Left lung (tissue), 10 donors: ENCODE measurements around the gene CDC34. TPM values are rescaled to one million over a fixed set of nuclear protein-coding genes. Genes with fewer than 3 reads are reported as not detected.
"Not testable (repeated sequence)": the region's sequence is repeated elsewhere in the genome, so short reads cannot be mapped to it uniquely, and the experiment has no call there.

Source experiments
- ATAC-seq: fragments of 200-7000 bp; cut with Tn5 transposase; one replicate; pipeline ENCODE4 v1.9.1; 2020; ENCODE audit warnings: moderate library complexity
- DNase-seq, 4 donors: peaks; one replicate each; pipeline ENCODE4 v3.0.0-alpha.2; 2013 to 2020
- H3K27ac ChIP-seq, 2 donors: fragments of 200-600 bp; sonication (generic) in 1 of 2; one replicate each; pipeline versions ENCODE4 v1.5.0 to v1.8.0; 2020 to 2021
- H3K27me3 ChIP-seq, 2 donors: fragments of 200-600 bp; sonication (generic) in 1 of 2; one replicate each; pipeline versions ENCODE4 v1.5.0 to v1.8.0; 2020 to 2021
- H3K36me3 ChIP-seq, 2 donors: fragments of 200-600 bp; sonication (generic) in 1 of 2; one replicate each; pipeline versions ENCODE4 v1.5.0 to v1.8.0; 2020 to 2021
- H3K4me1 ChIP-seq, 2 donors: fragments of 200-600 bp; one replicate each; pipeline ENCODE4 v1.8.0; 2021
- H3K4me3 ChIP-seq, 2 donors: fragments of 200-600 bp; sonication (generic) in 1 of 2; one replicate each; pipeline versions ENCODE4 v1.5.0 to v1.8.0; 2020 to 2021; ENCODE audit warnings: mild to moderate bottlenecking in 1 of 2
- H3K9me3 ChIP-seq, 2 donors: fragments of 200-600 bp; sonication (generic) in 1 of 2; one replicate each; pipeline versions ENCODE4 v1.5.0 to v1.8.0; 2020 to 2021
- CTCF ChIP-seq, 2 donors: fragments of 200-600 bp; sonication (generic) in 1 of 2; IDR thresholded peaks; one replicate each; pipeline versions ENCODE4 v1.5.0 to v1.8.0; 2021; ENCODE audit warnings: antibody characterized with exemption in 2 of 2
- intact Hi-C, 2 donors: fragments of 100-400 bp; cut with DNase I; formaldehyde crosslinking; loops; one replicate each; pipeline versions ENCODE4 v1.11.2 to v1.14.2; 2022
- polyA plus RNA-seq, 6 donors: library from polyadenylated mRNA; unstranded; fragments of 120-200 nt; gene quantifications; one replicate each; pipeline ENCODE4 v1.2.1, GENCODE V29; 2013; ENCODE audit not compliant: insufficient read length in 6 of 6
- total RNA-seq, 2 donors: library from RNA; stranded (reverse); fragmentation: NEBNext Ultra II Directional; extraction: Animal tissue kit (Norgen Biotek cat#: 25700); gene quantifications; one replicate each; pipeline ENCODE4 v1.2.1, GENCODE V29; 2021
- donor health status: DM: no; HTN: yes; CAD: no.
- donor health status: DM: no; HTN: no; CAD: no.

The CDC34 gene
- total and polyA plus RNA-seq, 8 donors, result 42.7 to 62.3 (median 55.0) TPM

- peaks cover 0 to 56% of the 10 kb centered on the region in 2 donors for H3K36me3 ChIP-seq
- no peak for ATAC-seq
Observed at GRCh38 chr19:582497-583197, 51.1 kb downstream of the CDC34 start.

GRCh38 chr19:583198-583967 is 51.8 kb downstream of the CDC34 start:
- Histone ChIP-seq H3K4me3 (no peak overlapping the region), H3K4me1 (peaks cover 0 to 13% of the 10 kb centered on the region in 2 donors), H3K27me3 (peaks cover 7 to 42% of the 10 kb centered on the region in 2 donors), H3K27ac (no peak overlapping the region), H3K9me3 (no peaks in the 10 kb centered on the region), H3K36me3 (peaks cover 0 to 49% of the 10 kb centered on the region in 2 donors)
- intact Hi-C loops, result no loop called here
- TF ChIP-seq CTCF (IDR thresholded peaks at IDR 0.05), result no peak
- ATAC-seq, result no peak
- peak in 1 of 4 donors; percentile 62 for DNase-seq

More at GRCh38 chr19:582497-583197, 51.1 kb downstream of the CDC34 start:
- Histone ChIP-seq H3K27me3 (peaks cover 0 to 35% of the 10 kb centered on the region in 2 donors), H3K4me3 (no peak overlapping the region), H3K4me1 (peaks cover 0 to 9% of the 10 kb centered on the region in 2 donors), H3K27ac (no peak overlapping the region), H3K9me3 (no peaks in the 10 kb centered on the region)
- no peak for TF ChIP-seq CTCF (IDR thresholded peaks at IDR 0.05)
- peak in 1 of 4 donors; percentile 74 for DNase-seq
- intact Hi-C loops, result no loop called here

- ATAC-seq, result no peak
- H3K27ac ChIP-seq, result no peak overlapping the region
- H3K4me1 ChIP-seq, result peaks cover 0 to 15% of the 10 kb centered on the region in 2 donors
- H3K27me3 ChIP-seq, result peaks cover 12 to 47% of the 10 kb centered on the region in 2 donors
- no peak overlapping the region for H3K4me3 ChIP-seq
- H3K36me3 ChIP-seq, result peaks cover 0 to 46% of the 10 kb centered on the region in 2 donors
- no peak for TF ChIP-seq CTCF (IDR thresholded peaks at IDR 0.05)
- DNase-seq, result no peak
- intact Hi-C loops, result no loop called here
- no peaks in the 10 kb centered on the region for H3K9me3 ChIP-seq
Observed at GRCh38 chr19:583968-584239, 52.3 kb downstream of the CDC34 start.

GRCh38 chr19:584240-585001 is 52.9 kb downstream of the CDC34 start:
- no peak overlapping the region for H3K4me3 ChIP-seq
- peaks cover 0 to 20% of the 10 kb centered on the region in 2 donors for H3K4me1 ChIP-seq
- intact Hi-C loops, result no loop called here
- H3K9me3 ChIP-seq, result no peaks in the 10 kb centered on the region
- H3K27me3 ChIP-seq, result peaks cover 17 to 52% of the 10 kb centered on the region in 2 donors
- TF ChIP-seq CTCF (IDR thresholded peaks at IDR 0.05), result peak; percentile 83 to 87
- peaks cover 0 to 41% of the 10 kb centered on the region in 2 donors for H3K36me3 ChIP-seq
- no peak overlapping the region for H3K27ac ChIP-seq
- ATAC-seq (peak; percentile 64), DNase-seq (peak in 2 of 4 donors; percentile 56 to 86)

GRCh38 chr19:585146-585545 is 53.6 kb downstream of the CDC34 start:
- intact Hi-C loops, H3K4me3 ChIP-seq, H3K27ac ChIP-seq, H3K9me3 ChIP-seq, ATAC-seq: not testable (repeated sequence)
- Histone ChIP-seq H3K27me3 (peaks cover 18 to 54% of the 10 kb centered on the region in 2 donors), H3K36me3 (peaks cover 0 to 34% of the 10 kb centered on the region in 2 donors), H3K4me1 (peaks cover 0 to 21% of the 10 kb centered on the region in 2 donors)
- peak in 1 of 4 donors; percentile 45 for DNase-seq
